PFSK-1 (cell line): Measurements from ENCODE around the gene KRTAP10-1.

Source experiments
- FOXP2 ChIP-seq: optimal IDR thresholded peaks from 2 replicates; pipeline ENCODE3; 2011; ENCODE audit warnings: borderline replicate concordance, control low read depth, inconsistent platforms; ENCODE audit not compliant: insufficient read depth; ENCODE audit errors: extremely low read length, extremely low read depth
- POLR2AphosphoS5 ChIP-seq: IDR thresholded peaks from 2 replicates; pipeline ENCODE4 v1.6.1; 2012; ENCODE audit warnings: low read depth, mild to moderate bottlenecking, control low read depth, low read length, moderate library complexity
- REST ChIP-seq, 2 experiments: IDR thresholded peaks; 2 replicates each; pipeline versions ENCODE4 v1.6.1 to v1.8.0; 2011 to 2012; ENCODE audit warnings: low read depth in 2 of 2, low read length in 2 of 2, control low read depth in 1 of 2, inconsistent platforms in 1 of 2, mild to moderate bottlenecking in 1 of 2, moderate library complexity in 1 of 2; ENCODE audit not compliant: insufficient read depth in 1 of 2
- SIN3A ChIP-seq: IDR thresholded peaks from 2 replicates; pipeline ENCODE4 v1.6.1; 2012; ENCODE audit warnings: mild to moderate bottlenecking, low read length, moderate library complexity, borderline replicate concordance; ENCODE audit not compliant: insufficient read depth
- TAF1 ChIP-seq: IDR thresholded peaks from 2 replicates; pipeline ENCODE4 v1.6.1; 2012; ENCODE audit warnings: low read length, control low read depth, borderline replicate concordance; ENCODE audit not compliant: insufficient read depth

The KRTAP10-1 gene

GRCh38 chr21:44532712-44533111 is 7.3 kb downstream of the KRTAP10-1 start:
- TF ChIP-seq SIN3A (no peak), REST (IDR thresholded peaks at IDR 0.05; ENCODE audit: insufficient read depth in 1 of 2, low read depth in 2 of 2, low read length in 2 of 2) (no peak), POLR2AphosphoS5 (no peak), FOXP2 (no peak), TAF1 (no peak)

GRCh38 chr21:44531606-44532564 is 8.1 kb downstream of the KRTAP10-1 start:
- TF ChIP-seq REST (IDR thresholded peaks at IDR 0.05; ENCODE audit: insufficient read depth in 1 of 2, low read depth in 2 of 2, low read length in 2 of 2): no peak
- TF ChIP-seq TAF1: no peak
- TF ChIP-seq POLR2AphosphoS5: no peak
- TF ChIP-seq FOXP2: no peak
- no peak for TF ChIP-seq SIN3A

GRCh38 chr21:44530903-44531605 is 8.9 kb downstream of the KRTAP10-1 start:
- no peak for TF ChIP-seq TAF1
- TF ChIP-seq REST (IDR thresholded peaks at IDR 0.05; ENCODE audit: insufficient read depth in 1 of 2, low read depth in 2 of 2, low read length in 2 of 2): no peak
- no peak for TF ChIP-seq POLR2AphosphoS5
- no peak for TF ChIP-seq SIN3A
- TF ChIP-seq FOXP2: no peak

GRCh38 chr21:44530221-44530902 is 9.6 kb downstream of the KRTAP10-1 start:
- TF ChIP-seq SIN3A (no peak), REST (IDR thresholded peaks at IDR 0.05; ENCODE audit: insufficient read depth in 1 of 2, low read depth in 2 of 2, low read length in 2 of 2) (no peak), POLR2AphosphoS5 (no peak), FOXP2 (no peak), TAF1 (no peak)
